ENCODE results near the gene PPP1R14D.

Gene PPP1R14D

DNA sequence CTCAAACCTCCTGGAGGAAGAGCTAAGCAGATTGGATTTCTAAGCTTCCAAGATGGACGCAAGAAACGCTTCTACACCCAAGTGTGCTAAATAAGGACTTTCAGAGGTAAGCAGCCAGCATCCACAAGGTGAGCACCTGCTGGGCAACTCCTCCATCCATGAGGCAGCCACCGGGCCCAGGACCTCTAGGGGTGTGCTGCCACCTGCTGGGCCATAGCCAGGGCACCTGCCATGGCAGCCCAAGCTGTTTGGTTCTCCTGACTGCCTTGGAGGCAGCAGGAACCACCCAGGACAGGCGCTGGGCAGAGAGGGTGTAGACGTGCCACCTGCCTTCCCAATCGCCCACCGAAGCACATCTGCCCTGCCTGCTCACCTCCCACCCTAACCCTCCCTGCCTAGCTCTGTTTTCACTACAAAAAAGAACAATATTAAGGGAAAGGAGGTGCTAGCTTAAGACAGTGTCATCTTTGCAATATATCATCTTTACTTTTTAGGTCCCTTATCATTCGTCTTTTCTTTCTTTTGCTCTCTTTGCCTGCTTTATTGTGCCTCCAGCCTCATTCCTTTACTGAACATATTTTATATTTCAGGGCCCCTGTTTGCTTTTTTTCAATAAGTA is 45.8 kb downstream of the PPP1R14D start:
- peak; percentile 56 for DNase-seq (ENCODE audit: low read depth)

DNA sequence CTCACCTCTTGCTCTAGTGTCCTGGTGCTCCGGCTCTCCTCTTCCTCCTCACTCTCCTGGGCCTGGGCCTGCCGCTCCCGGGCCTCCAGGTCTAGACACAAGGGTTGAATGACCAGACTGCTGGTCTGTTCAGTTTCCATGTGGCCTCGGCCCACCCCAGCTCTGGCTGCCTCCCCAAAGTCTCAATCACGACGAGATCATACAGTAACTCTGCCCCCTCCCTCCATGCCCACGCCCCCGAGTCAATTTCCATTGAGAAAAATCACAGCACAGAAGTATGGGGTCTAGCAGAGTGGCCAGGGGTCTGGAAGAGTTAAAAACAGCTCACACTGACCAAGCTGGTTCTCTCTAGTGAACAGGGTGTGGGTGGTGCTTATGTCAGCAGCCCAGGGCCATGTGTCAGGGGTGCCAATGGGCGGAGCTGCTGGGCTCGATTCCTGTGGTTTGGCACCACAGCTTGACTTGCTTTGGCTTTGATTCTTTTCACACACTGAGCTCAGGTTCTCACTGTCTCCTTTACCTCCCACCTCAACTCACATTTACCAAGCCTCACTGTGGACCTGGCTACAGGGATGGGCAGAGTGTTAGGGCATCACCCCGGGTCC is 51.9 kb downstream of the PPP1R14D start:
- peak; percentile 50 for DNase-seq (ENCODE audit: low read depth)

- DNase-seq (ENCODE audit: low read depth) = no peak
Measured at GRCh38 chr15:40775740-40776536, 52.6 kb downstream of the PPP1R14D start.

- DNase-seq (ENCODE audit: low read depth) = no peak
Measured at GRCh38 chr15:40775007-40775406, 53.5 kb downstream of the PPP1R14D start.

DNA sequence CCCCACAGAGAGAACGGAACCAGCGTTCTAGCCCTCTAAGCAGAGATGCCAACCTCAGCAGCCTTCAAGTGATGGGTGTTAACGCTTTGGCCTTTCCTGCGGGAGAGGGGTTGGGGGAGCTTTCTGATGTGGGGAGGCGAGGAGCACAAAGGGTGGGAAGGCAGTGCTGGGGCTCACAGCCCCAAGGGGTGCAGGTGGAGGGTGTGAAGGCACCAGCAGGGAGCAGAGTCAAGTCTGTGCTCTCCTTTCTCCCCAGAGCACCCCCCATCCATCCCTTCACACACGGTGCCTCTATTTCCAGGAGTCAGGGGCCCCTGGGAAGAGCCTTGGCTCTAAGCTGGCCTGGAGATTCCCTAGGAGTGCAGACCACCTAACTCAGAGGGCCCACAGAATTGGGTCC is 54.6 kb downstream of the PPP1R14D start:
- DNase-seq (ENCODE audit: low read depth) = no peak

DNA sequence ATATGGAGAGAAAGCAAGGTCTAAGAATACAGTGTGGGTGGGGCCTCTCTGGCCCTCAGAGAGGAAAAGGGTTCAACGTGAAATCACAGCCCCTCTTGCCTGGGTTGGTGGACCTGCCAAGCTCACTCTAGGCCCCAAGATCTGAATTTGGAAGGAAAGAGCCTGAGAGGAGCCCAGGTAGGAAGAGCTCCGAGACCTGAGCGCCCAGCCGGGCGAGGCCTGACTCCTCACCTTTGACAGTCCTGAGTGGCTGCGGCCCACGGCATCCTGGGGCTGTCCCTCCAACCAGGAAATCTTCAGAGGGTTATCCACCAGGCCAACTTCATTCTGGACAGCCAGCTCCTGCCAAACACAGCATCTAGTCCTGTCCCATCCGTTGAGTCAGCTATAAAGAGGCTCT is 55.0 kb downstream of the PPP1R14D start:
- no peak for DNase-seq (ENCODE audit: low read depth)

GRCh38 chr15:40772014-40772413 is 56.5 kb downstream of the PPP1R14D start:
- DNase-seq (ENCODE audit: low read depth) = no peak

DNA sequence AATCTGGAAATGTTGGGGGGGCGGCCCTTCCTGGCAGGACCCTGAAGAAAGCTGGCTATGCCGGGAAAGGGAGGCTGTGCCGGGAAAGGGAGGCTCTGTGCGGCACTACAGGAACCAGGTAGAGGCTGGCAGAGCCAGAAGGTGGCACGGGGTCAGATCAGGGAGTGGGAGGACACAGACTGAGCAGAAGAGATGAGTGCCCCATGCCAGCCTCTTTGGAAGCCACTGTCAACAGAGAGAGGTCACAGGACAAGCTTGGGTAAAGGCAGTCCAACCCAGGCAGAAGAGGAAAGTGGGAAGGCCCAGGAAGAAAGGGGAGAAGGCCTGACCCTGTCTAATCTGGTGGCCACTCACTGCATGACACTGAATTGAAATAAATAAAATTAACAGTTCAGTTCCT is 57.3 kb downstream of the PPP1R14D start:
- no peak for DNase-seq (ENCODE audit: low read depth)

- DNase-seq (ENCODE audit: low read depth) = no peak
Measured at GRCh38 chr15:40770147-40770721, 58.3 kb downstream of the PPP1R14D start.

- DNase-seq (ENCODE audit: low read depth) = peak; percentile 67
Measured at GRCh38 chr15:40769274-40770146, 59.0 kb downstream of the PPP1R14D start, which contains the start of gene C15orf62. TSS of gene C15orf62 (plus strand) at chr15:40769980. CDS start at chr15:40770496, 516 bp downstream.

- DNase-seq (ENCODE audit: low read depth) = no peak
Measured at GRCh38 chr15:40768521-40769273, 59.8 kb downstream of the PPP1R14D start.

DNA sequence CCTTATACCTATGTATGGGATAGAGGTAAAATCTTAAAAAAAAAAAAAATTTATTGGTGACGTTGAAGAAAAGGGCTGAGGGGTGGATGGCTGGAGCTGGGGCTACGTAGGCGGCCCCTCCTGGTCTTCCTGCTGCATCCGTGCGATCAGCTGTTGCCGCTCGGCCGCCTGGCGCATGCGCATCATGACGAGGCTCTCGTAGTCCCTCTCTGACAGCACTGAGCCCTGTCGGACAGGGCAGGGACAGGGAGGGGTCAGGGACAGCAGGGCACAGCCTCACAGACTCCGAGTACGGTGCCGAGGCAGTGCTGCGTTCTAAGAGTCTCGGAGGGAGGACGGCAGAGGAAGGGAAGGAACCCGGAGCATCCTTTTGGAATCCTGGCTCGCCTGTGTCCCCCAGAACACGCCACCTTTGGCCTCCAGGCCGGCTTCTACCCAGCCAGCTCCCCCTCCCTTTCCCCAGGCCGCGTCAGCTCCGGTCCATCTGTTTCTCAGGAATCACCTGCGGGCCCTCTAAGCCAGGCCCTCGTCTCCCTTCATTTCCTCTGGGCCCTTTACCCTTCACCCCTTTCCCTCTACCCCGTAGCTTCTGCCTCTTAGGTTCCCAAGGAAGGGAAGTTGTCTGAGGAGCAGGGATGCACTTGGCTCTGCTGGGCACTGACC is 60.5 kb downstream of the PPP1R14D start:
- no peak for DNase-seq (ENCODE audit: low read depth)

DNA sequence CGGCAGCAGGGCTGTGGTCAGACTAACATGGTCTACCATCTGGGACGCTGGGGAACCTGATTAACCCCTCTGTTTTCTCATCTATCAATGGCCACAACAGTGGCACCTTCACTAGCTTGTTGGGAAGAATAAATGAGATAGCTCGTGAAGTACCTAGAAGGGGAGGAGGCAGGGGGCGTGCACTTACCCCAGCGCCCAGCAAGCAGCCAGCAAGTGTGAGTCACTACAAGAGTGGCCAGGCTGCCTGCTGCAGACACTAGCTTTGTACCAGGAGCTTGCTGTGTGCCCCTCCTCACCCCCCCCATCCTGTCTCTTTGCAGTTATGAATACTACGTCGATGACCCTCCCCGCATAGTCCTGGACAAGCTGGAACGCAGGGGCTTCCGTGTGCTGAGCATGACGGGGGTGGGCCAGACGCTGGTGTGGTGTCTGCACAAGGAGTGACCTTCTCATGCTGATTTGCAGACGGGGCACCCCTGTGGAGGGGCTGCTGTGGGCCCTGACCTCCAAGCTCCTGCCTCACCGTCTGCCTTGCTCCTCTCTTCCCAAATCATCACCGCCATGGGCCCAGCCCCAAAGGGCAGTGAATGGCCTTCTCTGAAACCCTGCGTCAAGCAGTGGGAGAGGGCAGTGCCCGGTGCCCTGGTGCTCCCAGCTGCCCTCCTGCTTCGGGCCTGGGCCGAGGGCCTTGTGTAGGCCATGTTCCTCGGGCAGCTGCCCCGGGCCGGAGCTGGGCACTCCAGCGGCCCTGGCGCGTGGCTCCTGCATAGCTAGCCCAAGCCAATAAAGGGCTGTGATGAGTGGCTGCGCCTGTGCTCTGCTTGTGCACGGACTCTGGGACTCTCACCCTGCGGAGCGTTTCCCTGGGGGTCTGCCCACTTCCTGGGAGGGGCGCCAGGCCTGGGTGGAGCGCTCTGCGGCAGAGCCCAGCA is 61.3 kb downstream of the PPP1R14D start:
- DNase-seq (ENCODE audit: low read depth) = peak; percentile 57

GRCh38 chr15:40766194-40766815 is 62.2 kb downstream of the PPP1R14D start:
- DNase-seq (ENCODE audit: low read depth) = no peak

Data from ELR (cell line).